Activated CD8-positive, alpha-beta memory T cell treated with anti-CD3 and anti-CD28 coated beads, Interleukin-2, amount 10 ng/mL, durations not matched to agents 7 days and 5 days (primary cell): ENCODE data around the gene HYKK. TPM values are rescaled to one million over a fixed set of nuclear protein-coding genes. Genes with fewer than 3 reads are reported as not detected.
"Not testable (repeated sequence)": the region's sequence is repeated elsewhere in the genome, so short reads cannot be mapped to it uniquely, and the experiment has no call there.

ENCODE experiments used
- ATAC-seq: fragments of 150-1000 bp; cut with Tn5 transposase; one replicate; pipeline ENCODE4 v1.10.0; 2021; ENCODE audit warnings: moderate library complexity
- CTCF ChIA-PET: fragments of 350-600 bp; sonication (Branson Sonifier 250); formaldehyde crosslinking; loops from one replicate; lab custom pipeline; 2021; ENCODE audit warnings: antibody characterized with exemption; lab: Charles Lee
- DNase-seq: peaks from one replicate; pipeline ENCODE4 v3.0.0-alpha.2; 2020
- H3K27ac Mint-ChIP-seq: one replicate; pipeline ENCODE4 v1.8.0; 2021; ENCODE audit warnings: mild to moderate bottlenecking, mixed read lengths
- H3K27me3 Mint-ChIP-seq: one replicate; pipeline ENCODE4 v1.8.0; 2021; ENCODE audit warnings: mixed read lengths
- H3K36me3 Mint-ChIP-seq: one replicate; pipeline ENCODE4 v1.8.0; 2021; ENCODE audit warnings: mild to moderate bottlenecking, mixed read lengths
- H3K4me1 Mint-ChIP-seq: one replicate; pipeline ENCODE4 v1.8.0; 2021; ENCODE audit warnings: mixed read lengths
- H3K4me3 Mint-ChIP-seq: one replicate; pipeline ENCODE4 v1.8.0; 2021; ENCODE audit warnings: mild to moderate bottlenecking, moderate library complexity, mixed read lengths
- H3K9me3 Mint-ChIP-seq: one replicate; pipeline ENCODE4 v1.8.0; 2022; ENCODE audit warnings: low read depth, mixed read lengths
- total RNA-seq, 2 experiments: library from RNA; stranded (reverse); gene quantifications; one replicate each; pipeline ENCODE4 v1.2.3, GENCODE V29; 2021

Gene HYKK
- total RNA-seq, 2 experiments from 2014 or later, result 1.7 to 1.9 TPM

- DNase-seq, result no peak
- Mint-ChIP-seq H3K4me1 (peaks cover 3% of the 10 kb centered on the region), H3K9me3 (no peaks in the 10 kb centered on the region), H3K27ac (no peak overlapping the region), H3K4me3 (no peak overlapping the region), H3K27me3 (no peaks in the 10 kb centered on the region), H3K36me3 (peaks cover 44% of the 10 kb centered on the region)
- CTCF ChIA-PET, result interaction anchor here (1.1 kb wide), 1 partner anchor 10 kb away, joined by 3 read pairs; the partner anchor contains the start of gene PSMA4
- ATAC-seq, result no peak
These were observed 42.8 kb downstream of the HYKK start for GRCh38 chr15:78550194-78550593.

GRCh38 chr15:78550815-78551214 is 43.4 kb downstream of the HYKK start:
- no peak for ATAC-seq
- Mint-ChIP-seq H3K4me1 (peaks cover 3% of the 10 kb centered on the region), H3K9me3 (no peaks in the 10 kb centered on the region), H3K27ac (no peak overlapping the region), H3K4me3 (no peak overlapping the region), H3K27me3 (no peaks in the 10 kb centered on the region), H3K36me3 (peaks cover 37% of the 10 kb centered on the region)
- DNase-seq, result no peak
- CTCF ChIA-PET, result no interaction called here

- Mint-ChIP-seq H3K4me3 (no peak overlapping the region), H3K4me1 (peaks cover 3% of the 10 kb centered on the region), H3K9me3 (no peaks in the 10 kb centered on the region), H3K36me3 (peaks cover 30% of the 10 kb centered on the region), H3K27me3 (no peaks in the 10 kb centered on the region), H3K27ac (no peak overlapping the region)
- no peak for DNase-seq
- ATAC-seq, result no peak
- CTCF ChIA-PET, result interaction anchor here (0.6 kb wide), 1 partner anchor 218 kb away, joined by 3 read pairs; no protein-coding TSS in a partner anchor
These were observed 44.5 kb downstream of the HYKK start for GRCh38 chr15:78551902-78552301.

GRCh38 chr15:78552597-78552996 is 45.2 kb downstream of the HYKK start:
- no peak overlapping the region for H3K27ac Mint-ChIP-seq
- peaks cover 3% of the 10 kb centered on the region for H3K4me1 Mint-ChIP-seq
- no peak overlapping the region for H3K4me3 Mint-ChIP-seq
- peaks cover 25% of the 10 kb centered on the region for H3K36me3 Mint-ChIP-seq
- H3K9me3 Mint-ChIP-seq, result no peaks in the 10 kb centered on the region
- DNase-seq (no peak), ATAC-seq (no peak)
- H3K27me3 Mint-ChIP-seq, result no peaks in the 10 kb centered on the region
- CTCF ChIA-PET, result interaction anchor here (1.2 kb wide), 1 partner anchor 13 kb away, joined by 4 read pairs; the partner anchor contains the start of gene CHRNA5

- H3K9me3 Mint-ChIP-seq, H3K27me3 Mint-ChIP-seq, DNase-seq, H3K4me3 Mint-ChIP-seq, ATAC-seq, H3K27ac Mint-ChIP-seq, H3K36me3 Mint-ChIP-seq: not testable (repeated sequence)
- CTCF ChIA-PET, result interaction anchor here (1.5 kb wide), 1 partner anchor 191 kb away, joined by 4 read pairs; no protein-coding TSS in a partner anchor
- peaks cover 10% of the 10 kb centered on the region for H3K4me1 Mint-ChIP-seq
These were observed 52.8 kb downstream of the HYKK start for GRCh38 chr15:78560201-78560600.

GRCh38 chr15:78561490-78561889 is 54.1 kb downstream of the HYKK start:
- ATAC-seq (no peak), DNase-seq (no peak)
- Mint-ChIP-seq H3K27me3 (peaks cover 7% of the 10 kb centered on the region), H3K9me3 (no peaks in the 10 kb centered on the region), H3K27ac (no peak overlapping the region), H3K4me1 (peaks cover 18% of the 10 kb centered on the region), H3K4me3 (no peak overlapping the region), H3K36me3 (no peaks in the 10 kb centered on the region)
- CTCF ChIA-PET, result no interaction called here

GRCh38 chr15:78563092-78563491 is 55.7 kb downstream of the HYKK start:
- peaks cover 26% of the 10 kb centered on the region for H3K4me1 Mint-ChIP-seq
- no peak overlapping the region for H3K4me3 Mint-ChIP-seq
- peaks cover 18% of the 10 kb centered on the region for H3K27me3 Mint-ChIP-seq
- no peak for ATAC-seq
- no peaks in the 10 kb centered on the region for H3K9me3 Mint-ChIP-seq
- no peaks in the 10 kb centered on the region for H3K36me3 Mint-ChIP-seq
- H3K27ac Mint-ChIP-seq, result no peak overlapping the region
- CTCF ChIA-PET, result interaction anchor here (0.7 kb wide), 1 partner anchor 244 kb away, joined by 3 read pairs; no protein-coding TSS in a partner anchor
- no peak for DNase-seq

GRCh38 chr15:78564743-78565096 is 57.3 kb downstream of the HYKK start:
- H3K4me1 Mint-ChIP-seq, result peaks cover 26% of the 10 kb centered on the region
- CTCF ChIA-PET, result interaction anchor here (1.0 to 1.8 kb wide), 4 partner anchors 8 to 21 kb away, joined by 3 to 4 read pairs (median 3); no protein-coding TSS in a partner anchor
- H3K27me3 Mint-ChIP-seq, result peaks cover 18% of the 10 kb centered on the region
- no peaks in the 10 kb centered on the region for H3K9me3 Mint-ChIP-seq
- ATAC-seq (no peak), DNase-seq (no peak)
- no peaks in the 10 kb centered on the region for H3K36me3 Mint-ChIP-seq
- peak overlapping the region; percentile 79 for H3K4me3 Mint-ChIP-seq
- H3K27ac Mint-ChIP-seq, result peak overlapping the region; percentile 52

GRCh38 chr15:78565097-78565950 is 57.9 kb downstream of the HYKK start, which contains the start of gene CHRNA5:
CHRNA5 (plus strand) TSS chr15:78565520; CDS start chr15:78565720, 200 bp downstream.
- Mint-ChIP-seq H3K9me3 (no peaks in the 10 kb centered on the region), H3K36me3 (no peaks in the 10 kb centered on the region), H3K4me1 (peaks cover 26% of the 10 kb centered on the region), H3K27me3 (peaks cover 18% of the 10 kb centered on the region), H3K27ac (peak within 1 kb of the TSS; percentile 52), H3K4me3 (peak within 1 kb of the TSS; percentile 79)
- peak; percentile 82 for ATAC-seq
- CTCF ChIA-PET, result interaction anchor here (0.8 to 1.8 kb wide), 6 partner anchors 8 to 24 kb away, joined by 3 to 4 read pairs (median 3); no protein-coding TSS in a partner anchor
- DNase-seq, result peak; percentile 55

GRCh38 chr15:78565951-78566774 is 58.8 kb downstream of the HYKK start:
- peaks cover 19% of the 10 kb centered on the region for H3K27me3 Mint-ChIP-seq
- H3K27ac Mint-ChIP-seq, result no peak overlapping the region
- H3K4me1 Mint-ChIP-seq, result peaks cover 26% of the 10 kb centered on the region
- H3K36me3 Mint-ChIP-seq, result no peaks in the 10 kb centered on the region
- ATAC-seq (peak; percentile 12), DNase-seq (no peak)
- H3K4me3 Mint-ChIP-seq, result peak overlapping the region; percentile 79
- H3K9me3 Mint-ChIP-seq, result no peaks in the 10 kb centered on the region
- CTCF ChIA-PET, result interaction anchor here (0.8 to 1.8 kb wide), 3 partner anchors 9 to 24 kb away, joined by 3 to 4 read pairs (median 3); no protein-coding TSS in a partner anchor

GRCh38 chr15:78567531-78567930 is 60.2 kb downstream of the HYKK start:
- CTCF ChIA-PET, result interaction anchor here (0.7 to 2.3 kb wide), 2 partner anchors 125 to 142 kb away, joined by 3 to 10 read pairs; no protein-coding TSS in a partner anchor
- no peak for DNase-seq
- Mint-ChIP-seq H3K9me3 (no peaks in the 10 kb centered on the region), H3K27me3 (peaks cover 19% of the 10 kb centered on the region), H3K4me1 (peaks cover 26% of the 10 kb centered on the region), H3K36me3 (no peaks in the 10 kb centered on the region), H3K27ac (no peak overlapping the region), H3K4me3 (no peak overlapping the region)
- ATAC-seq, result no peak

- no peak for ATAC-seq
- Mint-ChIP-seq H3K27ac (no peak overlapping the region), H3K27me3 (peaks cover 19% of the 10 kb centered on the region), H3K4me1 (peaks cover 16% of the 10 kb centered on the region), H3K9me3 (no peaks in the 10 kb centered on the region), H3K4me3 (no peak overlapping the region), H3K36me3 (no peaks in the 10 kb centered on the region)
- CTCF ChIA-PET, result interaction anchor here (0.7 to 1.4 kb wide), 2 partner anchors 25 to 356 kb away, joined by 3 to 5 read pairs; no protein-coding TSS in a partner anchor
- no peak for DNase-seq
These were observed 63.3 kb downstream of the HYKK start for GRCh38 chr15:78570710-78571109.

- Mint-ChIP-seq H3K36me3 (no peaks in the 10 kb centered on the region), H3K27ac (no peak overlapping the region), H3K4me3 (no peak overlapping the region), H3K4me1 (peaks cover 9% of the 10 kb centered on the region), H3K27me3 (peaks cover 13% of the 10 kb centered on the region), H3K9me3 (no peaks in the 10 kb centered on the region)
- DNase-seq (no peak), ATAC-seq (no peak)
- CTCF ChIA-PET, result interaction anchor here (0.7 to 1.4 kb wide), 2 partner anchors 26 to 355 kb away, joined by 3 to 5 read pairs; no protein-coding TSS in a partner anchor
These were observed 64.0 kb downstream of the HYKK start for GRCh38 chr15:78571382-78571781.
